Right lobe of liver (tissue), 4 donors: Measurements from ENCODE around the gene MICU1.

Source experiments
- CTCF ChIP-seq, 4 donors: fragments of 200-600 bp in 3 of 4; fragments of 450-650 bp in 1 of 4; IDR thresholded peaks; one replicate each; pipeline versions ENCODE4 v1.5.1 to v1.8.0; 2016 to 2022; ENCODE audit warnings: antibody characterized with exemption in 4 of 4, mild to moderate bottlenecking in 2 of 4
- POLR2A ChIP-seq: fragments of 450-650 bp; IDR thresholded peaks from one replicate; pipeline ENCODE4 v1.6.1; 2017; ENCODE audit warnings: antibody characterized with exemption, mild to moderate bottlenecking
- donor health status: DM: no; HTN: no; CAD: no.
- donor health status: DM: no; HTN: no; CAD: no.
- donor health status: DM: no; HTN: yes; CAD: no.

- TF ChIP-seq CTCF (IDR thresholded peaks at IDR 0.05) (no peak), POLR2A (no peak)
These were observed 117.8 kb downstream of the MICU1 start for GRCh38 chr10:72508033-72508432.
